Fibroblast of skin of abdomen (primary cell): ENCODE results near the gene PUM2.
"Not testable (repeated sequence)": the region's sequence is repeated elsewhere in the genome, so short reads cannot be mapped to it uniquely, and the experiment has no call there.

ENCODE experiments used
- DNase-seq: peaks from one replicate; pipeline ENCODE4 v3.0.0-alpha.2; 2013

Gene PUM2

DNA sequence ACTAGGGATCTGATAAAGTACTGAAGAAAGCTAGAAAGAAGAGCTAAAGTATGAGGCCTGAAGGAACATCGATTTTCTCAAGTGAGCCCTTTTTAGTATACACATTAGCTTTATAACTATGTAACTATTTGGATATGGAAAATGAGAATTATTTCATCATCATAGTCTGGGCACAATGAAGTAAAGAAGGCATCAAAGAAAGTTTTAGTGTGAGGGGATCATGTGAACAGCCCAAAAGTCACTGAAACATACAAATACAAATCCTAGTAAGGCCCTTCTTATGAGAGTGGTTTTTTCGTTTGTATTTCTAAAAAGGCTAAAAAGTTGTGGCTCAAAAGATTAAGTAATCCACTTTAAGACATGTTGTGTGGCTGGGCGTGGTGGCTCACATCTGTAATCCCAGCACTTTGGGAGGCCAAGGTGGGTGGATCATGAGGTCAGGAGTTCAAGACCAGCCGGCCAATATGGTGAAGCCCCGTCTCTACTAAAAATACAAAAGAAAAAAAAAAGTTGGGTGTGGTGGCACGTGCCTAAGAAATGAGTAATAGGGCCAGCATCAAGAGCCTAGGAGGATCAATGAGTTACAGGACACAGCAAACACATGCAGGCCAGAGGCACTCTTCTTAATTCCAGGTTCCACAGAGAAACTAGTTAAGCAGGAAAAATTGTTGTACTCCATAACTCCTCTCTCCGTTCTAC is 61.9 kb downstream of the PUM2 start:
- DNase-seq: peak; percentile 17

DNA sequence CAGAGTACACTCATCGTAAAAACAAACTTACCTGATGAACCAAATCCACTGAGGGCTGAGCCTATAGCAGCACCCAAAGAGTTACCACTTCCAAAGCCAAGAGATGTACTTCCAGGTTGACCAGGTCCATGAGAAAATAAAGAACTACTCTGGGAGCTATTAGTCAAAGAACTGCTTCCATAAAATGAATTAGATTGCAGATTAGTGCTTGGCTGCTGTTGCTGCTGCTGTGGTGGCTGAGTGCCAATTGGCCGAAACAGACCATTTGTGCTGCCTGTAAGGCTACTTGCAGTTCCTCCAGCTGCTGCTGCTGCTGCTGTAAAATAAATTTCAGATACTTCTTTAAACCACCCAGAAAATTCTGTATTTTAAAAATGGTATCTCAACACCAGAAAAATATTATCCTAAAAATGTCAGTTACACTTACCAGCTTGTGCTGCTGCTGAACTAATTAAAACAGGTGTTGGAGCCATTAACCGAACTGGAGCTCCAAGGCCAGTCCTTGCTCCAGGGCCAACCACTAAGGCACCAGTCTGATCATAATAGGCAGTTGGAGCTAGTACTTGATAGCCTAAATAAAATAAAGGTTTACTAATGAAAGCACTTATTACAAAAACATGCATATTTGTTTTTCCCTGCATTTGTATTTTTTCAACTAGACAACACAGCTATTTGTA is 67.6 kb downstream of the PUM2 start:
- DNase-seq: no peak

DNA sequence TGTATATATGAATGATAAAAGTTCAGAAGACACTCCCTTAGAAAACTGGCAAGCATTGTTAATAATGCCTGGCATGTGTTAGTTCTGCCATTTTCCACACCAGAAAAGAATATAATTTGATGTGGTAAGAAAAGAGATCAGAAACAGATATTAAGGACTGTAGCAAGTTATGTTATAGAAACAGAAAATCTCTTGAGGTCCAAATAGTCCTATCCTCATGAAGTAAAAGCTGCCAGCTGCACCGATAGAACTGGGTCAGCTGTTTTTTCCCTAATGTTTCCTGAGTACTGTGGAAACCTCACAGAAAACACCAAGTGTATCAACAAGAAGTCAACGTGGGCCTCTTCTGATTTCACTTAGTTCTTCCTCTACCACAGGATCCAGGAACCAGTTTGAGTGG is 68.8 kb downstream of the PUM2 start:
- no peak for DNase-seq

DNA sequence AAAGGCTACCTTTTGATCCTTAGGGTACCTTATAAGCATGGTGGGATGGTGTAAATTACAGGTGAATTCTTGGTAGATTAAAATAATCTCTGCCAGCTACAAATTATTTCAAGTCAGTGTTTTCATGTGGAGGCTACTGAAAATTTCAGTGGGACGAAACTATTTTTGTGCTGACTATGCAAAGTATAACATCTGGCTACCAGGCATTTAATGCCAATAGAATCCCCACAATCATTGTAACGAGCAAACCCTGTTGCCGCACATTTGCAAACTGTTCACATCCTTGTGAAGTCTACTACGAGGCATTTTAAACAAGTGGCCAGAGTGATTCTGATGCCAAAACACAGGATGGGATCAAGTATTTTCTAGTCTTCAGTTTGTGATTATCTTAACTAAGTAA is 77.6 kb downstream of the PUM2 start:
- no peak for DNase-seq

DNA sequence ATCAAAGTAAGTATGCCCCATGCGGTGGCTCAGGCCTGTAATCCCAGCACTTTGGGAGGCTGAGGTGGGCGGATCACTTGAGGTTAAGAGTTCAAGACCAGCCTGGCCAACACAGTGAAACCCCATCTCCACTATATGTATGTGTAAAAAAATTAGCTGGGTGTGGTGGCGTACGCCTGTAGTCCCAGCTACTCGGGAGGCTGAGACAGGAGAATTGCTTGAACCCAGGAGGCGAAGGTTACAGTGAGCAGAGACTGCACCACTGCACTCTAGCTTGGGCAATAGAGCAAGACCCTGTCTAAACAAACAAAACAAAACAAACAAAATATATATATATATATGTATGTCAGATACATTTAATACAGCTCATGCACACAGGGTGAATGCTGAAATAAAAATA is 82.3 kb downstream of the PUM2 start:
- DNase-seq: not testable (repeated sequence)

DNA sequence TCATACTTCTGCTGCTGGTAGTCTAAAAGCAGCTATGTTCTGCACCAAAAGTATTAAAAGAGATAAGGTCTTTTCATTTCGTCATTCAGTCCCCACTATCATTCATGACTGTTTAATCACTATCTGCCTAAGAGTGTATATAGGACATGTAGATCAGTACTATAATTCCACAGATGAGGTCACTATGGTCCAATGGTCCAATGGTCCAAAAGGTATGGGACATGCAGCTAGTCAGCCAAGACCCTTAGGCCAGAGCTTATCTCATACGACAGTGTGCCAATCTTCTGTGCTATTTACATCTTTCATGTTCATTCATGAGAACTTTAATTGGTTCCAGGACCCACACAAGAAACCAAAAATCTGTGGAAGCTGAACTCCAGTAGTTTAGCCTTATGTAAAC is 83.1 kb downstream of the PUM2 start:
- DNase-seq: no peak

DNA sequence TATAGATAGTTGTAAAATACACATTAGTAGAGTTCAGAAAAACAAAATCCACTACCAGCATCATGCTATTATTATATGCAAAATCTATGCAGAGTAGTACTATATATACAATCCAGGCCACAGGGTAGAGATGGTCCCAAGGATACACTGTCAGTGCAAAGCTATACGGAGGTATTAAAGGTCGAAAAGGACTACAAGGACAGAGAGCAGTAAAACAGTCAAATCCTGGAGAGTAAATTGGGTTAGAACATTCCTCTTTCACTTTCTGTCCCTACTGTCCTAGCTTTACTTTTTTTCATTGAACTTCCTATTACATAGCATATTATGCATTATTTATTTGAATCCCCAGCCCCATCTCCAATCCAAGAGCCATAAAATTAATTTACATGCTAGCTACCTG is 86.0 kb downstream of the PUM2 start:
- no peak for DNase-seq

DNA sequence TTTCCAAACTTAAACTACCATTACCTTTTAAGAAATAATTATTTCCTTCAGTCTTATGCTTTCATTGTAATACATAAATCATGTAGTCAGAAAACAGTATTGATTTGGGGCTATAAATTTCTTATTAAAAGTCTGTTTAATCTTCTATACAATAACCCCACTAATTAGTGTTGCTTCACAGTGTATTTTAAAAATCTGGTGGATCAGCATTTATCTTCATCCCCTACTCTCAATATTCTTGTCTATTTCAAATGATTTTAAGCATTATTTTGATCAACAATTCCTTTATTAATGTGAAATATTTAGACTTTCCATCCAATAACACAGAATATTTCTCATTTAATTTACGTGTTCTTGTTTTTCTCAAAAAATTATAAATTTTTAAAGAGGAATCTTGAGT is 93.2 kb downstream of the PUM2 start:
- DNase-seq: no peak

DNA sequence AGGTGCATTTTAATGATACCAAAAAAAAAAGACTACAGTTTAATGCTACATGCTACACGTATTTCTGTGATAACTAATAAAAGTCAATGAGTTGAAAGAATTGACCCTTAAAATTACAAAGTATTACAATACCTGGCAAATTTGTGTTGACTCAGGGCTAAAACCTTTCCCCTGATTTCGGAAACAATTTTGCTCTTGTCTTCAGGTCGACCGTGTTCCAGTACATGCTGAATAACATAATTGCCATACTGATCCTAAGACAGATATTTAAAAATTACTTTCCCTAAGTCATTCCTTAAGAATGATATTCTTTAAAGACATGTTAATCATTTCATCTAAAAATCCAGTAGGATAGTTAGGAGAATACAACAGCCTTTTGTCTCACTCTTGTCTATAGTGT is 95.9 kb downstream of the PUM2 start:
- no peak for DNase-seq

DNA sequence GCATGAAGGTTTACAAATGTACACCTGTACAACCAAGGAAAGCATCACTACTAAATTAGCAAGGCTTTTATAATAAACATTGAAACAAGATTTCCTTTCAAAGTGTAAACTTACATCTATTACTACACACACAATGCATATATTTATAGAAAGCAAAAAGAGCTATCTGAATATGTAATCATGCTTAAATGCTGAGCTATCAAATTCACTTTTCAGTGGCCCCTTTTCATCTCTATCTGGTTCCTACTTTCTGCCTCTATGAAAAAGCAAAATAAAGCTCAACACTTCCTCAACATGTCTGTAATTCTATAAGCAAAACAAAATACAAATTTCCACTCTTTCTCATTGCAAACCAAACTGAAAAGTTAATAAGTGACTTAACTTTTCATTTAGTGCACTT is 100.2 kb downstream of the PUM2 start:
- no peak for DNase-seq

DNA sequence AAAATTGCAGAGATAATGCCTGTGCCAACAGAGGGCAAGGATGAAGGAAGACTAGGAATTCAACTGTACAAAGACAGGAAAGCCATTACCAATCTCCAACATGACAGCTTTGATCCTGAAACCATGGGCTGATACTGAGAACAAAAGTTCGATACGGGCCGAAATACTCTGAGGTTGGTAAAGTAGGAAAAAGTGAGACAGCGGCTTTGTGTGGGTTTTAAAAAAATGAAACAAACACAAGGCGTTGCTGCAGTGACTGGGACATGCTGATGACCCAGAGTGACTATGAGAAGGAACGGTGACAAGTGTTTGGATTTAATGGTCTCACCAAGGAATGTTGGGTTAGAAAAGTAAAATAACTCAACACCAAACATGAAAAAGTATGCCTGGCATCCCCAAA is 101.5 kb downstream of the PUM2 start:
- DNase-seq: no peak

DNA sequence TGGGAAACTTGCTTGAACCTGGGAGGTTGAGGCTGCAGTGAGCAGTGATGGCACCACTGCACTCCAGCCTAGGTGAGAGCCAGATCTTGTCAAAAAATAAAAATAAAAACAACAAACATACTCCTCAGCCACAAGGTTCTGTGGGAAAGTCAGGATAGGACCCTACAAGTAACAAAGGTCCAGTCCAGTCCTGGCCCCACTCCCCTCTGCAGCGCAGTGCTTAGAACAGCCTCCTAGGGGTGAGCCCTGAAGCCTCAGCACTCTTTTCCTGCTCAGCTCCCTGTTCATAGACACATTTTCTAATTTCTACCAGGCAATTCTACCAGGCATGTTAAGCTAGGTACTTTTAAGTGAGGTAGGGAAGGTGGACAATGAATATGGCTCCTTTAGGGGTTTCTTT is 103.6 kb downstream of the PUM2 start:
- no peak for DNase-seq

DNA sequence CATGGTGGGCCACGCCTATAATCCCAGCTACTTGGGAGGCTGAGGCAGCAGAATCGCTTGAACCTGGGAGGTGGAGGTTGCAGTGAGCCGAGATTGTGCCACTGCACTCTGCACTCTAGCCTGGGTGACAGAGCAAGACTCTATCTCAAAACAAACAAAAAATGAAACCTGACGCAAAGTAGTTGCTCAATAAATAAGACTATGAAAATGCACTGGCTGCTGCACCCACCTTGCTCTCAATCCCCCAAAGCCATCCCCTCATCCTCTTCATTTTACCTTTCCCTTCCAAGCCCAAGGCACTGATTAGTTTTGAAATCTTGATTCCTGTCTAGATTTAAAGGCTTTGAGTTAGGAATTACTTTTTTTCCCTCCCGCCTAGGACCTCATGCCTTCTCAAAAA is 107.0 kb downstream of the PUM2 start:
- not testable (repeated sequence) for DNase-seq

DNA sequence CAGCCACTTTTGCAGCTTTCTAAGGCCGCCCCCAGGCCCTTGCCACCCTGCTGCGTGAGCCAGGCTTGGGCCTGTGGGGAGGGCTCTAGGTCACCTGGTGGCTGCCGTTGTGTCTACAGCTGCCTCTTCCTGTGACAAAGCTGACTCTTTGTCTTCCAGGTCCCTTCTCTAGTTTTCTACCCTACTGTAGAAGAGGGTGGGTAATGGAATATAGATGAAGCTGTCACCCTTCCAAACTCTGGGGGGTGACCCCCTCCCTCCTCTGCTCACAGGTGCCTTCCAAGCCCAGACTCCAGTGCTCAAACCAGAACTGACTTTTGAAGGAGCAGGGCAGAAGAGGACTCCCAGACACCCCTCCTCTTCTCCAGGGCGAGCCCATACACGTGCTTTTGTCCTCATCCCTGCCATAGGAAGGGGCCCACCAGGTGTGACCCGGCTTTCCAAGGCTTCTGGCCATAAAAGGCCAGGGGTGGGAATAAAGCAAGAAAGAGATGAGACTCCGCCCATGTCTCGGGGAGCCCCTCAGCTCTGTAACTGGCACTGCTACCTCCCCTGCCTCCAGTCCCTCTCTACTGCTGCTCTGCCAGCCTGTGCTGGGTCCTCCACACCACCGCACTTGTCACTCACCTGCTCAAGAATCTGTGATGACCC is 107.8 kb downstream of the PUM2 start:
- DNase-seq: no peak

DNA sequence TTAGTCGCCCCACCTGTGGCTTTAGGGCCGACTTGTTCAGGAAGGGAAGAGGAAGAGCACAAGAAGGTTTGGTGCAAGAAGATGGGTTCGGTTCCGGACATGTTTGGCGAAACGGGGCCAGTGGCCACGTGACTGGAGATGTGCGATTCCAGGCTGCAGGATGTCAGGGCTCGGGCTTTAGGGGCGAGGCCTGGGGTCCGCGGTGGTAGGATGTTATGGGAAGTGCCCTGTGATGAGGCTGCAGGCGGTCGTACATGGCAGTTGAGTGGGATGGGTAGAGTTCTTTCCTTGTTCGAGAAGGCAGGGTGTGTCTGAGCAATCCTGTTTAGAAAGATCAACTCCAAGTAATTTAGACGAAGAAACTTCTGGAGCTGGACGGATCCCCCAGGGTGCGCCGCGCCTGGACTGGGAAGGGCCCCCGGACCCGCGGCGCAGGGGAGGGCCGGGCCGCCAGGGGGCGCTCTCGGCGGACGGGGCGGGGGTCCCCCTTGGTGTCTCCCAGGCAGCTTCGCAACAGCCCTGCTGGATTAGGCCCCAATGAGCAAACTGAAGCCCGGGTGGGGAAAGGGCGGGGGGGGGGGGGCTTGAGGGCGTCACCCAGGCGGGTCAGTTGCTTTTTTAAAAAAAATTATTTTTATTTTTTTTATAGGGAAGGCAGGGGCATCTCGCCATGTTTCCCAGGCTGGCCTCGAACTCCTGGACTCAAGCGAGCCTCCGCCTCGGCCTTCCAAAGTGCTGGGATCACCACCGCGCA is 108.5 kb downstream of the PUM2 start:
- DNase-seq: no peak

DNA sequence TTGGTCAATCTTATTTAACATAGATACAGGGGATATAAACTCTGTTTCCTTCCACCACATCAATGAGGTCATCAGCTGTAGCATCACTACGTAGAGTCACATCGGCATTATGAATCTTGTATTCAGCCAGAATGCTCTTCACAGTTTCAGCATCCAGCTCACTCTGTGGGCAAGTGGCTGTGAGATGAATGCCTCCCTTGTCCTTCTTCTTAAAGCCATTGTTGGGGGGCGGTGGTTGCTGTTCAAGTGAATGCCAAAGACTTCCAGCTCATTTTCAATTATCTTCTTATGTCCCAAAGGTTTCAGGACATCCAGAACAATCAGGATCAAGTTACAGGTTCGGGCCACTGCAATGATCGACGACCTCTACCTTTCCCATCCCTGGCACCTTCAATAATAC is 110.4 kb downstream of the PUM2 start:
- not testable (repeated sequence) for DNase-seq

DNA sequence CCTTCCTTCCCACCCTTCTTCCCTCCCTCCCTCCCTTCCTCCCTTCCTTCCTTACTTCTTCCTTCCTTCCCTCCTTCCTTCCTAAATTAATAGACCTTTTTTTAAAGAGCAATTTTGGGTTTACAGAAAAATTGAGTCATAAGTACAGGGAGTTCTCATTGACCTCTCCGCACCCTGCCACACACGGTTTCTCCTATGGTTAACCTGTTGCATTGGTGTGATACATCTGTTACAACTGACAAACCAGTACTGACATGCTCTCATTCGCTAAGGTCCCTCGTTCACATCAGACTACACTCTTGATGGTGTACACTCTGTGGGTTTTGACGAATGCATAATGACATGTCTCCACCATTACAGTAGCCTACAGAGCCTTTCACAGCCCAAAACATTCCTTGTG is 114.1 kb downstream of the PUM2 start:
- DNase-seq: no peak

DNA sequence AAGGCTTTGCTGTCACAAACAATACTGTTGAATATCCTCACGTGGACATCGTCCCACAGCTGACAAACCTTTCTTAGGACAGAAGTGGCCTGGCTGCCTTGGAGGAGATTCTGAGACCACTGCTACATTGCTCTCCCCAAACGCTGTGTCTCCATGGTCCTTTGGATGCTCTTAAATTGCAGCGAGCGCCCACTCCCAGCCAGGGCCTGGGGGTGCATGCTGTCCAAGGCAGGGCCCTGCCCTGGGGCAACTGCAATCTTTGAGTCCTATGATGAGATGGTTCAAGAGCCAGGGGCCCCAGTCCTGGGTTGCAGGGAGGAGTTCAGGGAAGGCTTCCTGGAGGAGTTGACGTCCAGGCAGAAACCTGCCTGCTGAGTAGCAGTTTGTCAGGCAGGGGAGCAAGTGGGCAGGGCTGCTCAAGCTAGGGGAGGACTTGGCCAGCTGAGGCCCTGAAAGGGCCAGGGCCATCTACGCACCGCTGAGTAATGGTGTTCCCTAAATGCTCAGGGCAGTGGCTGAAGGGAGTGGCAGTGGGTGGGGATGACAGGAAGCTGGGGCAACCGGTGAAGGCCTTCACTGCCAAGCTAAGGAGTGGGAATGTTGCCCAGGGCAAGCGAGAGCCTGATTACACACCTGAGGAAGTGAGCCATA is 114.9 kb downstream of the PUM2 start:
- no peak for DNase-seq

DNA sequence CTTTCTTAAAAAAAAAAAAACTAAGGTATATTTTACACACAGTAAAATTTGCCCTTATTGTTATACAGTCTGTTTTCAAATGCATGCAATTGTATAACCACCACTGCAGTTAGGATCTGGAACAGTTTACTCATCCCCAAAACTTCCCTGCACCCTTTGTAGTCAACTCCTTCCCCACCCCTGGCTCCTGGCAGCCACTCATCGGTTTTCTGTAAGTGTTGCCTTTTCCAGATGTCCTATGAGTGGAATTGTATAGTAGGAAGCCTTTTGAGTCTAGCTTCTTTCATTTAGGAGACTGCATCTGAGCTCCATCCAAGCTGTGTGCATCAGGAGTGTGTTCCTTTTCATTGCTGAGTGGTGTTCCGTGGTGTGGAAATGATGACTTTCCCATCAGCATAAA is 116.0 kb downstream of the PUM2 start:
- DNase-seq: not testable (repeated sequence)

DNA sequence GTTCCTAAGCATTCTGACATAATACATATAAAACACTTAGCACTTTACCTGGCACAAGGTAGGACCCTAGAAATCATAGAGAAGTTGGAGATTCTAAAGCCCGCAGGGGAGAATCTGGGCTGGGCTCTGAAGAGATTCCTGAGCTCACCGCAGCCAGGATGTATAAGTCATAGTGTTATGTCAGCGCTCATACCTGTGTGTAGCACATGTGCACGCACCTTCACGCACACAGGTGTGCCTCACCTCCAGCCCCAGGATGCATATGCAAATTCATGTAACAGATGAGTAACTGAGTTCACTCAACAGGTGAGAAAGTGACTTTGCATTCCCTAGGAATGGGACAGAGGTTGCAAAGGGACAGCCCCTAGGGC is 117.8 kb downstream of the PUM2 start:
- no peak for DNase-seq

DNA sequence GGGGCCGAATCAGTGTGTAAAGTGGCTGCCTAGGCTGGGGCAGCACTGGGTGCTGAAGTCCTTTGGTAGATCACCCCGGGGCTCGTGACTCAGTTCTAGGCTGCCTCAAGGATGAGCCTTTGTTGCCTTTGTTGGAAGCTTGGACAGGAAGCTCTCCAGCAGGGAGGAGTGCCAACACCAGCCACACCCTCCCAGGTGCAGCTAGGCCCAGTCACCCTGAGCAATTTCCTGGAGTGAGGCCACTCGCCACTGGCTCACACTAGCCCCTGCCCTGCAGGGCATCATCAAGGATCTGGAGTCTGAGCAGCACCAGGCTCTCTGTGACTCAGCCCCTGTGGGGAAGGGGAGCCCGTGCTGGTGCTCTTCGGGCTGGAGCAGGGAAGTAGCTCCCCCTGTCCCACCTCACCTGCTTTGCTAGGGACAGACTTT is 119.0 kb downstream of the PUM2 start:
- DNase-seq: peak; percentile 54

DNA sequence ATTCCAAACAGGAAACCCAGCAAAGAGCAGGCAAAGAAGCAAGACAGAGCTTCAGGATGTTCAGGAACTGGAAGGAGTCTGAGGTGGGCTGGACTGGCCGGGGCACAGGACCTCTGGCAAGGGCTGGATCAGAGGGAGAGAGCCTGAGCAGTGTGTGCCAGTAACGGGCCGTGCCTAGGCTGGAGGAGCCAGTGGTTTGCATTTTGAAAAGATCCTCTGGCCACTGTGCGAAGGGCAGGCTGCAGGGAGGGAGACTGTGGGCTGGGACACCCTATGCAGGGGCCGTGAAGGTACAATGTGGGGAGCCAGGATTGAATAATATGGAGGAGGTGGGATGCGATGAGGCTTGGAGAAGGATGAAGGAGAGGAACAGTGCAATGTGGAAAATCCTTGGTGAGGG is 119.5 kb downstream of the PUM2 start:
- no peak for DNase-seq

DNA sequence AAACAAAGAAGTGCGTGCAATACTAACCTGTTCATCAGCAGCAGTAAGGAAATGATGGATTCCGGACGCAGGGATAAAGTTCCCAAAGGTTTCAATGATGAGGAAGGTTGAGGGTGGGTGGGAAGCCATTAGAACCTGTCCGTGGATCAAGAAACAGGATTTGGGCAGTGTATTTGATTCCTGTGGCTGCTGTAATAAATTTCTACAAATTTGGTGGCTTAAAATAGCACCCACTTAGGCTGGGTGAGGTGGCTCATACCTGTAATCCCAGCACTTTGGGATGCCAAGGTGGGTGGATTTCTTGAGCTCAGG is 120.6 kb downstream of the PUM2 start:
- DNase-seq: no peak
